Activated CD4-positive, alpha-beta memory T cell treated with anti-CD3 and anti-CD28 coated beads for 36 hours (primary cell): Measurements from ENCODE around the gene LANCL1. TPM values are rescaled to one million over a fixed set of nuclear protein-coding genes. Genes with fewer than 3 reads are reported as not detected.

Source experiments
- CTCF ChIA-PET: fragments of 350-600 bp; sonication (Branson Sonifier 250); formaldehyde crosslinking; loops from one replicate; lab custom pipeline; 2021; ENCODE audit warnings: antibody characterized with exemption, inconsistent platforms; lab: Charles Lee
- POLR2A ChIA-PET: fragments of 350-600 bp; sonication (Branson Sonifier 250); formaldehyde crosslinking; loops from one replicate; lab custom pipeline; 2021; ENCODE audit warnings: antibody characterized with exemption; lab: Charles Lee
- DNase-seq: peaks from one replicate; pipeline ENCODE4 v3.0.0-alpha.2; 2020
- H3K27ac Mint-ChIP-seq: one replicate; pipeline ENCODE4 v1.8.0; 2021; ENCODE audit warnings: mixed read lengths
- H3K27me3 Mint-ChIP-seq: one replicate; pipeline ENCODE4 v1.8.0; 2021; ENCODE audit warnings: mixed read lengths
- H3K36me3 Mint-ChIP-seq: one replicate; pipeline ENCODE4 v1.8.0; 2021; ENCODE audit warnings: mixed read lengths
- H3K4me1 Mint-ChIP-seq: one replicate; pipeline ENCODE4 v1.8.0; 2021; ENCODE audit warnings: low read depth, mixed read lengths
- H3K4me3 Mint-ChIP-seq: one replicate; pipeline ENCODE4 v1.8.0; 2021; ENCODE audit warnings: mild to moderate bottlenecking, mixed read lengths
- H3K9me3 Mint-ChIP-seq: one replicate; pipeline ENCODE4 v1.8.0; 2021; ENCODE audit warnings: mixed read lengths
- intact Hi-C: fragments of 100-400 bp; cut with micrococcal nuclease; formaldehyde crosslinking; loops from one replicate; pipeline ENCODE4 v1.15.1; 2023
- total RNA-seq, 2 experiments: library from RNA; stranded (reverse); gene quantifications; one replicate each; pipeline ENCODE4 v1.2.3, GENCODE V29; 2021

The LANCL1 gene
- total RNA-seq, 2 experiments from 2014 or later, result 39.1 to 42.9 TPM

DNA sequence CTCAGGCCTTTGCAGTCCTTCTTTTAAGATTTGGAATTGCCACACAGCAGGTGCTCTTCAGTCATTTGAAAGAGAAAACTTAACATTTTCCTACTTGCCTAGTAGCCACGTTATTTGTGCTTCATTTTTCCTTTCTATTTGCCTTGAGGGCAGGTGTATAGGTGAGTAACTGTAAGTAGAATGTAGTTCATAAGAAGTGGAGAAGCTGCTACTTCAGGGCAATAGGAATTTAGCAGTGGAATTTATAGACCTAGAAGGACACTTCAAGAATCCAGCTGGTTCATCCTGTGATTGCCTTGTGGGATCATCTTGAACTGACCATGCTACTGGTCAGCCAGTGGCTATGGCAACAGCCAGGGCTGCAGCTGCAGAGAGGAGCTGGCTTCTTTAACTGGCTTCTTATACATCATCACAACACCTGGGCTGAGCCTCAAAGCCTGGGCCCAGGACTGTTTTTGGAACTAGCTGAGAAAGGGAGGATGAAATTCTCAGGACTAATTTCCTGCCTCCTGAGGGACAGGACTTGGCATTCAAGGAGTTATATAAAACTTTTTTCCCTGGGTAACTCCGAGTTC lies 5.1 kb upstream of the LANCL1 start:
- CTCF ChIA-PET, result interaction anchor here (0.7 to 2.0 kb wide), 3 partner anchors 21 to 283 kb away, joined by 3 to 14 read pairs (median 4); no protein-coding TSS in a partner anchor

DNA sequence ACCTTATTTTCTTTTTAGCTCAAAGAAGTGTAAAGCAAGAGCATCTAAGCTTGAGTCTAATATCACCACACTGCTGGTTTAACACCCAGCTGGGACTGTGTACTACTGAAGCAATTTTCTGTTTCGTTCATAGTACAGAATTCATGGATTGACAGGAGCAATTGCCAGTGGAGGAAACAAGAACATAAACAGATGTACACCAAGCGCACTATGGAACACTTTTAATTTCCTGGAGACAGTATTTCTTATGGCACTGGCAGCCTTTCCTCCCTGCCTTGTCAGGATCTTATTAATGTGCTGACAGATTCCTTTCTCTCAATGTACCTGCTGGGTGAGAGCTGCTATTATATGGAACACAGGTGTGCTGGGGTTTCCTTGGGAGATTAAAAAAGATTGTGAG lies 4.2 kb upstream of the LANCL1 start:
- H3K27ac Mint-ChIP-seq, result no peak overlapping the region
- H3K9me3 Mint-ChIP-seq, result peaks cover 14% of the 10 kb centered on the region
- DNase-seq, result no peak
- H3K4me3 Mint-ChIP-seq, result no peak overlapping the region
- no peaks in the 10 kb centered on the region for H3K27me3 Mint-ChIP-seq
- peaks cover 6% of the 10 kb centered on the region for H3K36me3 Mint-ChIP-seq
- CTCF ChIA-PET, result interaction anchor here (0.7 to 2.0 kb wide), 3 partner anchors 14 to 24 kb away, joined by 4 to 14 read pairs (median 4); no protein-coding TSS in a partner anchor
- peaks cover 31% of the 10 kb centered on the region for H3K4me1 Mint-ChIP-seq
- intact Hi-C loops, result no loop called here
- POLR2A ChIA-PET, result no interaction called here

More for the DNA sequence above, 5.1 kb upstream of the LANCL1 start:
- H3K27me3 Mint-ChIP-seq, result no peaks in the 10 kb centered on the region
- no peak overlapping the region for H3K27ac Mint-ChIP-seq
- DNase-seq, result no peak
- intact Hi-C loops, result no loop called here
- no peak overlapping the region for H3K4me3 Mint-ChIP-seq
- H3K4me1 Mint-ChIP-seq, result peaks cover 30% of the 10 kb centered on the region
- POLR2A ChIA-PET, result no interaction called here
- peaks cover 14% of the 10 kb centered on the region for H3K9me3 Mint-ChIP-seq
- H3K36me3 Mint-ChIP-seq, result peaks cover 4% of the 10 kb centered on the region

DNA sequence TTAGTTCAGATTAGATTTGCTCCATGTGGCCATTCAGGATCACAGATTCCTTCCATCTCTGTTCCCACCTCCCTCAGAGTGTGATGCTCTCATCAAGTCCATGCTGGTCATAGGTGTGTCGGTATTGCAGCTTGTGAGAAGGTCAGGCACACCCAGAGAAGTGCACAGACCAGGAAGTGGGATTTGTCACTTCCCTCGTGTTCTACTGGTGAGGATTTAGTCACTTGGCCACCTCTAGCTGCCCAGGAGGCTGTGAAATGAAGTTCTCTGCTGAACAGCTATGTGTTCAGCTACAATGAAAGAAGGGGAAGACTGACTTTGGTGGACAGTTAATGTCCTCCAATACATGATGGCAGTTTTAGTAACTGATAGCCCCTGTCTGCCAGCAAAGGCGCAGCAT lies 3.5 kb upstream of the LANCL1 start:
- peaks cover 14% of the 10 kb centered on the region for H3K9me3 Mint-ChIP-seq
- ChIA-PET POLR2A (no interaction called here), CTCF (interaction anchor here (1.7 to 2.0 kb wide), 2 partner anchors 23 to 24 kb away, joined by 4 to 14 read pairs; no protein-coding TSS in a partner anchor)
- peaks cover 36% of the 10 kb centered on the region for H3K4me1 Mint-ChIP-seq
- H3K36me3 Mint-ChIP-seq, result peaks cover 6% of the 10 kb centered on the region
- intact Hi-C loops, result no loop called here
- no peak overlapping the region for H3K27ac Mint-ChIP-seq
- no peak overlapping the region for H3K4me3 Mint-ChIP-seq
- DNase-seq, result peak; percentile 25
- no peaks in the 10 kb centered on the region for H3K27me3 Mint-ChIP-seq

DNA sequence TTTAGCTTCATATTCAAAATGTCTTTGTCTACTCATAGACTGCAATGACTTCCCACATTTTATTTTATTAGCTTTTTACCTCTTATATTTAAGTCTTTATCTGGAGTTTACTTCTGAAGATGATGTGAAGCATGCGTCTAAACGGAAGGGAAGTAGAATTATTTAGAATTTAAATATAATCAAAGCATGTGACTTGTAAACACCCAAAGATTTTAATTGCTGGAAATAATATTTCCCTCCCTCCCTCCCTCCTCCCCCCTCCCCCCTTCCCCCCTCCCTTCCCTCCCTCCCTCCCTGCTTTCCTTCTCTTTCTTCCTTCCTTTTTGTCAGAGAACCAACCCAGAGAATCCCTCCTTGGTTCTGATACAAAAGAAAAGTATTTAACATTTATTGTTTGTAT lies 2.1 kb upstream of the LANCL1 start:
- Mint-ChIP-seq H3K36me3 (peaks cover 7% of the 10 kb centered on the region), H3K27me3 (no peaks in the 10 kb centered on the region), H3K27ac (no peak overlapping the region), H3K9me3 (peaks cover 3% of the 10 kb centered on the region), H3K4me1 (peaks cover 45% of the 10 kb centered on the region), H3K4me3 (no peak overlapping the region)
- POLR2A ChIA-PET, result no interaction called here
- CTCF ChIA-PET, result interaction anchor here (1.0 kb wide), 1 partner anchor 25 kb away, joined by 3 read pairs; no protein-coding TSS in a partner anchor
- intact Hi-C loops, result no loop called here
- DNase-seq, result no peak

GRCh38 chr2:210477496-210477895 lies 937 bp upstream of the LANCL1 start:
- no peaks in the 10 kb centered on the region for H3K9me3 Mint-ChIP-seq
- H3K4me3 Mint-ChIP-seq, result peak overlapping the region; percentile 97
- peaks cover 49% of the 10 kb centered on the region for H3K4me1 Mint-ChIP-seq
- no peaks in the 10 kb centered on the region for H3K27me3 Mint-ChIP-seq
- DNase-seq, result peak; percentile 59
- intact Hi-C loops, result loop anchor here (1.0 to 2.0 kb wide), 3 partner anchors 33 to 475 kb away; partner anchors contain the start of gene RPE
- H3K36me3 Mint-ChIP-seq, result peaks cover 13% of the 10 kb centered on the region
- ChIA-PET CTCF (interaction anchor here (1.7 kb wide), 1 partner anchor 25 kb away, joined by 8 read pairs; no protein-coding TSS in a partner anchor), POLR2A (interaction anchor here (0.7 kb wide), 1 partner anchor 1600 kb away, joined by 3 read pairs; no protein-coding TSS in a partner anchor)
- peak overlapping the region; percentile 95 for H3K27ac Mint-ChIP-seq

GRCh38 chr2:210475706-210476105 lies 853 bp downstream of the LANCL1 start:
- Mint-ChIP-seq H3K4me3 (peak overlapping the region; percentile 65), H3K36me3 (peaks cover 25% of the 10 kb centered on the region), H3K9me3 (no peaks in the 10 kb centered on the region), H3K27me3 (no peaks in the 10 kb centered on the region), H3K27ac (peak overlapping the region; percentile 43), H3K4me1 (peaks cover 45% of the 10 kb centered on the region)
- DNase-seq, result no peak
- CTCF ChIA-PET, result no interaction called here
- intact Hi-C loops, result loop anchor here (2.0 kb wide), 2 partner anchors 31 to 473 kb away; partner anchors contain the start of gene RPE
- POLR2A ChIA-PET, result no interaction called here

GRCh38 chr2:210474776-210475175 lies 1.8 kb downstream of the LANCL1 start:
- CTCF ChIA-PET, result no interaction called here
- no peak overlapping the region for H3K4me3 Mint-ChIP-seq

DNA sequence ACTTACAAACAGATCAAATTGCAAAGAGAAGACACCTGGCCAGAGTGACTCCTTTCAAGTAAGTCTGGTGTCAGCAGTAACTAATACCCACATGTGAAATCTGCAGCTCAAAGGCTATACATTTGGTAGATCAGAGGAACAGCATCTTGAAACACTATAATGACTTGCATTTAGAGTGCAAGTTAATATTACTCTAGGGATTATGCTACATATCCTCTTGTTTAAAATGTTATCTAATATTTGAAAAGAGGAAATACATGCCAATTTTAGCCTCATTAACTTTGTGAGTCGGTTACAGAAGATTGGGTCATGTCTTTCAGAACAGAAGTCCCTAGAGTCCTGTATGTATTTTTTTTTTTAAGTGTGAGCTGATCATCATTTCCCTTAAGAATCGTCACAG lies 15.2 kb downstream of the LANCL1 start:
- no peak overlapping the region for H3K4me3 Mint-ChIP-seq
- H3K36me3 Mint-ChIP-seq, result peaks cover 59% of the 10 kb centered on the region
- no peaks in the 10 kb centered on the region for H3K4me1 Mint-ChIP-seq
- H3K27ac Mint-ChIP-seq, result no peak overlapping the region
- DNase-seq, result no peak
- intact Hi-C loops, result no loop called here
- H3K27me3 Mint-ChIP-seq, result no peaks in the 10 kb centered on the region
- no peaks in the 10 kb centered on the region for H3K9me3 Mint-ChIP-seq
- POLR2A ChIA-PET, result no interaction called here
- CTCF ChIA-PET, result interaction anchor here (0.6 kb wide), 1 partner anchor 16 kb away, joined by 3 read pairs; no protein-coding TSS in a partner anchor

More at GRCh38 chr2:210474776-210475175, 1.8 kb downstream of the LANCL1 start:
- no peak overlapping the region for H3K27ac Mint-ChIP-seq
- POLR2A ChIA-PET, result no interaction called here
- H3K27me3 Mint-ChIP-seq, result no peaks in the 10 kb centered on the region
- intact Hi-C loops, result no loop called here
- H3K36me3 Mint-ChIP-seq, result peaks cover 30% of the 10 kb centered on the region
- DNase-seq, result no peak
- H3K9me3 Mint-ChIP-seq, result no peaks in the 10 kb centered on the region
- H3K4me1 Mint-ChIP-seq, result peaks cover 37% of the 10 kb centered on the region

GRCh38 chr2:210460322-210461227 lies 16.0 kb downstream of the LANCL1 start:
- CTCF ChIA-PET, result no interaction called here
- no peak overlapping the region for H3K4me3 Mint-ChIP-seq
- DNase-seq, result no peak
- no peaks in the 10 kb centered on the region for H3K9me3 Mint-ChIP-seq
- POLR2A ChIA-PET, result no interaction called here
- peaks cover 52% of the 10 kb centered on the region for H3K36me3 Mint-ChIP-seq
- no peaks in the 10 kb centered on the region for H3K4me1 Mint-ChIP-seq
- no peak overlapping the region for H3K27ac Mint-ChIP-seq
- intact Hi-C loops, result no loop called here
- H3K27me3 Mint-ChIP-seq, result no peaks in the 10 kb centered on the region

- no peak overlapping the region for H3K4me3 Mint-ChIP-seq
- DNase-seq, result no peak
- ChIA-PET CTCF (no interaction called here), POLR2A (no interaction called here)
- no peaks in the 10 kb centered on the region for H3K27me3 Mint-ChIP-seq
- no peaks in the 10 kb centered on the region for H3K4me1 Mint-ChIP-seq
- no peak overlapping the region for H3K27ac Mint-ChIP-seq
- peaks cover 49% of the 10 kb centered on the region for H3K36me3 Mint-ChIP-seq
- H3K9me3 Mint-ChIP-seq, result no peaks in the 10 kb centered on the region
- intact Hi-C loops, result no loop called here
Observed at GRCh38 chr2:210459880-210460279, 16.7 kb downstream of the LANCL1 start.

- Mint-ChIP-seq H3K9me3 (no peaks in the 10 kb centered on the region), H3K4me3 (no peak overlapping the region), H3K36me3 (peaks cover 53% of the 10 kb centered on the region), H3K4me1 (no peaks in the 10 kb centered on the region), H3K27me3 (no peaks in the 10 kb centered on the region), H3K27ac (no peak overlapping the region)
- intact Hi-C loops, result no loop called here
- CTCF ChIA-PET, result no interaction called here
- POLR2A ChIA-PET, result no interaction called here
- no peak for DNase-seq
Observed at GRCh38 chr2:210459407-210459806, 17.2 kb downstream of the LANCL1 start.

DNA sequence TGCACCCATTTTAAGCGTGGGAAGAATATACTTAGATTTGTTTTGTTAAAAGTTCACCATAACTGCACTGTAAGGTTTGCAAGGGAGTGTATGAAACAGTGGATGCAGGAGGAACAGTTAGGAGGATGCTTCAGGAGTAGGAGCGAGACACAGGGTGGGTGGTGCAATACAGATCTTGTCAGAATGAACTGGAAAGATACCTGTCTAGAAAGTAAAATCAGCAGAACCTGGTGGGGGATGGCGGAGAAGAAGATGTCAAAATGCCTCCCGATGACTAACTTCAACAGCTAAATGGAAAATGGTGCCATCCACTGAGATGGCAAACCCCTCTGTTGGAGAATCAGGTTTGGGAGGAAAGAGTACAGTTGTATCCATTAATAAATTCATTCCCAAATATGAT lies 18.2 kb downstream of the LANCL1 start:
- ChIA-PET CTCF (no interaction called here), POLR2A (no interaction called here)
- peaks cover 56% of the 10 kb centered on the region for H3K36me3 Mint-ChIP-seq
- H3K27me3 Mint-ChIP-seq, result no peaks in the 10 kb centered on the region
- DNase-seq, result no peak
- no peaks in the 10 kb centered on the region for H3K9me3 Mint-ChIP-seq
- intact Hi-C loops, result no loop called here
- no peaks in the 10 kb centered on the region for H3K4me1 Mint-ChIP-seq
- no peak overlapping the region for H3K27ac Mint-ChIP-seq
- no peak overlapping the region for H3K4me3 Mint-ChIP-seq
